AG20443 (cell line): Measurements from ENCODE around the gene ATP8B3.

Experiments
- DNase-seq: peaks from one replicate; pipeline ENCODE4 v3.0.0; 2012; ENCODE audit warnings: low spot score, mixed read lengths

The ATP8B3 gene, protein sequence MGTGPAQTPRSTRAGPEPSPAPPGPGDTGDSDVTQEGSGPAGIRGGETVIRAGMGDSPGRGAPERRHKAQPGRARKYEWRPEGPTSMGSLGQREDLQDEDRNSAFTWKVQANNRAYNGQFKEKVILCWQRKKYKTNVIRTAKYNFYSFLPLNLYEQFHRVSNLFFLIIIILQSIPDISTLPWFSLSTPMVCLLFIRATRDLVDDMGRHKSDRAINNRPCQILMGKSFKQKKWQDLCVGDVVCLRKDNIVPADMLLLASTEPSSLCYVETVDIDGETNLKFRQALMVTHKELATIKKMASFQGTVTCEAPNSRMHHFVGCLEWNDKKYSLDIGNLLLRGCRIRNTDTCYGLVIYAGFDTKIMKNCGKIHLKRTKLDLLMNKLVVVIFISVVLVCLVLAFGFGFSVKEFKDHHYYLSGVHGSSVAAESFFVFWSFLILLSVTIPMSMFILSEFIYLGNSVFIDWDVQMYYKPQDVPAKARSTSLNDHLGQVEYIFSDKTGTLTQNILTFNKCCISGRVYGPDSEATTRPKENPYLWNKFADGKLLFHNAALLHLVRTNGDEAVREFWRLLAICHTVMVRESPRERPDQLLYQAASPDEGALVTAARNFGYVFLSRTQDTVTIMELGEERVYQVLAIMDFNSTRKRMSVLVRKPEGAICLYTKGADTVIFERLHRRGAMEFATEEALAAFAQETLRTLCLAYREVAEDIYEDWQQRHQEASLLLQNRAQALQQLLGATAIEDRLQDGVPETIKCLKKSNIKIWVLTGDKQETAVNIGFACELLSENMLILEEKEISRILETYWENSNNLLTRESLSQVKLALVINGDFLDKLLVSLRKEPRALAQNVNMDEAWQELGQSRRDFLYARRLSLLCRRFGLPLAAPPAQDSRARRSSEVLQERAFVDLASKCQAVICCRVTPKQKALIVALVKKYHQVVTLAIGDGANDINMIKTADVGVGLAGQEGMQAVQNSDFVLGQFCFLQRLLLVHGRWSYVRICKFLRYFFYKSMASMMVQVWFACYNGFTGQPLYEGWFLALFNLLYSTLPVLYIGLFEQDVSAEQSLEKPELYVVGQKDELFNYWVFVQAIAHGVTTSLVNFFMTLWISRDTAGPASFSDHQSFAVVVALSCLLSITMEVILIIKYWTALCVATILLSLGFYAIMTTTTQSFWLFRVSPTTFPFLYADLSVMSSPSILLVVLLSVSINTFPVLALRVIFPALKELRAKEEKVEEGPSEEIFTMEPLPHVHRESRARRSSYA (N-terminal part only)

DNA sequence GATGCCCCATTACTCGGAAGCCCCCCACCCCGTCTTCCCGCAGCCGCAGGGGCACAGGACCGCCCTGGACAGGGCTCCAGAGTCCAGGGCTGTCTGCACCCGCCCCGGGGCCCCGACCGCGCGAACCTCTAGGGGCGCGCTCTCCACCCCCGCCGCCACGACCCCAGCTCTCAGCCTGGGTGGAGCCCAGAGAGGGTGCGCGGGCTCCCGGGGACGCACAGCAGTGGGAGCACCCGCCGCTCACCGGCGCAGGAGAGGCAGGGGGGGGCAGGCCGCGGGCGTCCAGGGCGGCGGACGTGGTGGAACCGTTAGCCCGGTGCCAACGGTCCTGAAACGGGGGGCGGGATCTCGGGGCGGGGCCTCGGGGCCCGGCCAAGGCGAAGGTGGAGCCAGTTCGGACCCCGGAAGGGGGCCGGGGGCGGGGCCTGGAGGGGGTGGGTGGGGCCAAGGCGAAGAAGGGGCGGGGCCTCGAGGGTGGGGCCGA is at the start of gene ATP8B3:
Gene ATP8B3 (minus strand): TSS at position 335 of the 484 bp plus-strand sequence. CDS start 540 bp downstream, outside the sequence.
- peak; percentile 100 for DNase-seq

DNA sequence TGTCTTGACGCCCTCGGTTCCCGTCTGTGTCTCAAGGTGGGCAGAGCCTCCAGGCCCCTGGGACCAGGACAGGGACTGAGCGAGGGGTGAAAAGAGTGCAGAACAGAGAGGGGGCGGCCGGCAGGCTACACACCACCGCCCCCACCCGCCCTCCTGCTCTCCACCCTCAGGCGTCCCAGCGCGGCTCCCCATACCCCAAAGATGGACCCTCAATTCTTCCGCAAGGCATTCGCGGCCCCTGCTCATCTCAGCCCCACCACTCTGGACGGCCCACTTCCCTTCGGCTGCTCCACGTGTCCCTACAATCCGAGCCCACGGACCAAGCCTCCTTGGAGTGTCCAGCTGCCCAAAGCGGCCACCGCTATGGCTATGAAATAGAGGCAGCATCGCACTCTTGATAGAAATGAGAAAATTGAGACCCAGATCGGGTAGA is 49.5 kb upstream of the ATP8B3 start:
- DNase-seq, result no peak

DNA sequence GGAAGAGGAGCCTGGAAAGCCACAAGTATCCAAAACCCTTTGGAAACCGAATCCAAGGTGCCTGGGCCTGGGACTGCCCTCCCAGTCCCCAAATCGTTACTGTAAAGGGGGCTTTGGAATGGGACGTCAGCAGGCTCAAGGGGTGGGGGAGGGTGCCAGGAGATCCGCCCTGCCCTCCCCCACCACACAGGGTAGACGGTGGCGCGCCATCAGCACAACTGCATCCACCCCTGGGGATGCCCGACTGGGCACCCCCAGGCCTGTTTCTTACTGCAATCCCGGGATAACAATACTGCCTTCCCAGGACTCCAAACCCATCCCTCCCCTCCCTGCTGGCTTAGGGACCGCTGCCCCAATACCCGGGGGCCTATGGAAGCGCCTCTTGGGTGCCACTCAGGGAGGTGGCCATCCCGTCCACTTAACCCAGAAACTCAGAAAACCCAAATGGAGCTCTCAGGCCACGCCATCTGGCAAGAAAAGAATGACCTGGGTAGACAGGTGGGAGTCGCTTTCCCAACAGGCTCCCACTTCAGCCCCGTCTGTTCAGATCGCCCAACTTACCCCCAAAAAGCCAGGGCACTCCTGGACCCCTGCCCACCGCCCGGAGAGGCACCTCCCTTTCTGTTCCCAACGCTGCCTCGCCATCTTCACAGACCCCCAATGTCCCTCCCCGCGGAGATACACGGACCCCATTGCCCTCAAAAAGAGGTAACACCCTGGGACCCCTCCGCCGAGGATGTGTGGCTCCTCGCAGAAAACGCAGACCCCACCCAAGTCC is 48.9 kb upstream of the ATP8B3 start:
- no peak for DNase-seq

GRCh38 chr19:1860042-1860775 is 48.1 kb upstream of the ATP8B3 start:
- peak; percentile 80 for DNase-seq

DNA sequence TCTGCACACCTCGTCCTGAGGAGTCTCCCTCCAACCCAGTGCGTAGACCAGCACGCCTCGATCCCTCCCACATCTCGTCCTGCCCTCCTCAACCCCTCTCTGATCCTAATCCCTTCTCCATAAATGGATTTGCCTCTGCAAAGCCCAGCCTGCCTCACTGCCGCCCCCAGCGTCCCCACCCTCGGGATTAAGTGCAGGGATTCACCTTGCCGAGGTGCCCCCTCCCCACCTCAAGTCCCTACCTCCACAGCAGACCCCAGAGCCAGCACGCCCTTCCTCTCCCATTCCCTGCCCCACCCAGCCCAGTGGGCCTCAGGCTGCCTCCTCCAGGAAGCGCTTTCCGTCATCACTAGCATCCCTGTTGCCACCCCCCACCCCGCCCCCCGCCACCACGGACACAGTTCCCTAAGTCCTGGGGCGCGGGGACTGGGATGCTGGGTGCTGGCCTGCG is 47.3 kb upstream of the ATP8B3 start:
- no peak for DNase-seq

DNA sequence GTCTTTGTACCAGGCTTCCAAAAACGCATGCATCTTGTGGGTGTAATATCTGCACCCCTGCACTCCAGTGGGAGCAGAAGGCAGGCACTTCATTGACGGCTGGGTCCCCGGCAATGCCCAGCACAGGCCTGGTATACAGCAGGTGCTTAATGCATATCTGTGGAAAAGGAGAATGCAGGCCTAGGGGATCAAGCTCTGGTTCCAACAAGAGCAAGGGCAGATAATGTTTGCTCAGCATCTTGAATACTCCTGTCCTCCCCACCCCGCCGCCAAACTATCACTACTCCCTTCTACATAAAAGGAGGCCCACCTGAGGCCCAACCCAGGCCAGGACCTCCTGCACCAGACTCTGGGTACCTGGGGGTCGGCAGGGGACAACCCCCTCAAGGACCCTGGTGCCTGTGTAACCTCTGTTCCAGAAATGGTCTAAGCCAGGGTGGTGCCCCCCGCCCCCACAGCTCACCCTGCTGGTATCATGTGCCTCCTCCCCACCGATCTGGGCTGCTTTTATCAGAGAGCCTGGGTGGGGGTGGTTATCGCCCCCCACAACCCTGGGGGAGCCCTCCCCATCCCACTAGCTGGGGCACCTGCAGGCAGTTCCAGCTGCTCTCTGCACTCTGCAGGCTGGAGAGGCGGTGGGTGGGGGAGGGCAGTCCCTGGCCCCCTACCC is 46.5 kb upstream of the ATP8B3 start:
- no peak for DNase-seq

DNA sequence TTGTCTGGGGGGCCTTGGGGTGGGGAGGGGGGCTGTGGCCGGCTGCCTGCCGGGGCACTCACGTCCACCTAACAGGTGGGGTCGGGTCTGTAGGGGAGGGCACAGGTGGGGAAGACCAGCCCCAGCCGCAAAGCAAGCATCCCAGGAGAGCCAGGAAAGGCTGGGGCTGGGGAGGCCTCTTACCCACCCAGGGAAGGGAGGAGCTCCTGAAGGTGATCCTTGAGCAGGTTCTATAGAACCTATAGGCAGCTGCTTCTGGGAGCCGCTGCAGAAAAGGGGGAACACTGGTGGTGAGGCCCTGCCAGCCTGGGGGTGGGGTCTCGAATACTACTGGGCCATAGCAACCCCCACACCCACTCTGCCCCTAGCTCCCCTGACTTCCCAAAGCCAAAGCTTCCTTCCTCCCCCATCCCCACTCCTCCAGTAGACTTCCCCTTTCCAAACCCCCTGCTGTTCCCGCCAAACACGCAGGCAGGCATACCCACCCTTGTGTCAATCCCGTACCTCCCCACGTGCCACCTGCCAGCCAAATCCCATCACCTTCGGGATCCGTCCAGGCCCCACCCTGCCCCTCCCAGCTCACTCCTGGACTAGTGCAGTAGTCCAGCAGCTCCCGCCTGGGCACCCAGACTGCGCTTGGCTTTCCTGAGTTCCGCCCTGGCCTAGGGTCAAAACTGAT is 45.7 kb upstream of the ATP8B3 start:
- no peak for DNase-seq

GRCh38 chr19:1856698-1857603 is 44.9 kb upstream of the ATP8B3 start:
- peak; percentile 83 for DNase-seq

DNA sequence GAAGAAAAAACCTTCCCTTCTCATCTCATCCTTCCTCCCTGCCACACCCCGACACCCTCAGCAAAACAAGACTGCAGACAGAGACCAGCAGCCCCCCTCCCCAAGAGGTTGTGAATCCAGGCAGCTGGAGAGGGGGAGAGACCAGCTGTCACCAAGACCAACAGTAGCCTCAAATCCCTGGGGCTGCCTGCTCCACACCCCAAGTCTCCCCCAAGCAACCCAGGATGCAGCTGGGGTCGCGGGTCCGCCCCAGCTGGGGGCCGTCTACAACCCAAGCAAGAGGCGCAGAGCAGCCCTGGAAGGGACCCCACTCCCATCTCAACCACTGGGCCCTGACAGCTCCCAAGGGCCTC is 44.2 kb upstream of the ATP8B3 start:
- no peak for DNase-seq

GRCh38 chr19:1855828-1856255 is 43.8 kb upstream of the ATP8B3 start:
- no peak for DNase-seq

GRCh38 chr19:1855040-1855827 is 43.2 kb upstream of the ATP8B3 start:
- peak; percentile 97 for DNase-seq

DNA sequence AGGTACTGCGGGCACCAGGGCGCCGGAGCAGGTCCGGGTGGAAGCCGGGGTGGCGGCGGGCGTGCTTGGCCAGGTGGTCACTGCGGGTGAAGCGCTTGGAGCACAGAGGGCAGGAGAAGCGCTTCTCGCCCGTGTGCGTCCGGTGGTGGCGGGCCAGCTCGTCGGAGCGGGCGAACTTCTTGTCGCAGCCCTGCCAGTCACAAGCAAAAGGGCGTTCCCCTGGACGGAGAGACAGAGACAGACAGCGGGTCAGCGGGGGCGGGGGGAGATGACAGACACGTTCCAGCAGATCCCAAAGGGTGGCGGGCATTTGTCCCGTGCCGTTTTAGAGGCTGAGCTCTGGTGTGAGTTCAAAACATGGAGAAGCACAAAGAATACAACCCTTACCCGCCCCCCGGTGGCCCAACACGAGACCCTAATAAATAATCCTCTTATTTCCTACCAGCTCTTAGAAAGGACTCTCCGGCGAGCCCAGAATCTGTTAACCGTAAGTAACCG is 42.5 kb upstream of the ATP8B3 start:
- no peak for DNase-seq

GRCh38 chr19:1854039-1854541 is 42.0 kb upstream of the ATP8B3 start:
- DNase-seq, result no peak

- DNase-seq, result peak; percentile 91
These were observed 41.4 kb upstream of the ATP8B3 start for GRCh38 chr19:1853295-1854038.

GRCh38 chr19:1852581-1853128 is 40.6 kb upstream of the ATP8B3 start:
- no peak for DNase-seq
